Left cardiac atrium (tissue), 4 donors: ENCODE results near the gene BMAL2. TPM values are rescaled to one million over a fixed set of nuclear protein-coding genes. Genes with fewer than 3 reads are reported as not detected.

Experiments used
- ATAC-seq, 2 donors: fragments of 200-7000 bp; cut with Tn5 transposase; one replicate each; pipeline ENCODE4 v1.9.1; 2020; ENCODE audit warnings: mild to moderate bottlenecking in 2 of 2, moderate library complexity in 2 of 2
- DNase-seq: peaks from one replicate; pipeline ENCODE4 v3.0.0-alpha.2; 2020
- intact Hi-C, 2 donors: fragments of 100-400 bp; cut with DNase I; formaldehyde crosslinking; loops; one replicate each; pipeline versions ENCODE4 v1.14.1 to v1.15.1; 2022 to 2023
- total RNA-seq, 2 donors: library from RNA; stranded (reverse); fragmentation: NEBNext Ultra II Directional; extraction: Animal tissue kit (Norgen Biotek cat#: 25700); gene quantifications; one replicate each; pipeline ENCODE4 v1.2.1, GENCODE V29; 2021
- donor health status: DM: no; HTN: yes; CAD: no.
- donor health status: DM: no; HTN: yes; CAD: no; lungs with severe emphysema.
- donor health status: DM: yes; HTN: yes; CAD: no.
- donor health status: Dilated cardiomyopathy.

The BMAL2 gene
- total RNA-seq, 2 donors from 2014 or later: 1.3 to 4.8 TPM

GRCh38 chr12:27343255-27344000, 10.8 kb downstream of the BMAL2 start:
- ATAC-seq (peak in 1 of 2 donors; percentile 47), DNase-seq (no peak)
- intact Hi-C loops: no loop called here

GRCh38 chr12:27344246-27344645, 11.6 kb downstream of the BMAL2 start:
- intact Hi-C loops: no loop called here
- ATAC-seq: no peak
- no peak for DNase-seq

GRCh38 chr12:27344760-27345159, 12.1 kb downstream of the BMAL2 start:
- ATAC-seq: no peak
- intact Hi-C loops: no loop called here
- no peak for DNase-seq

GRCh38 chr12:27345376-27345775, 12.7 kb downstream of the BMAL2 start:
- ATAC-seq: no peak
- intact Hi-C loops: no loop called here
- DNase-seq: no peak

GRCh38 chr12:27347779-27348178, 15.1 kb downstream of the BMAL2 start:
- ATAC-seq: no peak
- intact Hi-C loops: no loop called here
- no peak for DNase-seq

- intact Hi-C loops: no loop called here
- ATAC-seq (no peak), DNase-seq (no peak)
These were observed 18.8 kb downstream of the BMAL2 start for GRCh38 chr12:27351476-27351875.

GRCh38 chr12:27355486-27355885, 22.9 kb downstream of the BMAL2 start:
- intact Hi-C loops: no loop called here
- ATAC-seq (no peak), DNase-seq (no peak)

GRCh38 chr12:27355979-27356378, 23.3 kb downstream of the BMAL2 start:
- ATAC-seq (no peak), DNase-seq (no peak)
- intact Hi-C loops: no loop called here

- no peak for DNase-seq
- no peak for ATAC-seq
- intact Hi-C loops: no loop called here
These were observed 27.1 kb downstream of the BMAL2 start for GRCh38 chr12:27359578-27360340.

- intact Hi-C loops: no loop called here
- ATAC-seq: no peak
- DNase-seq: no peak
These were observed 28.7 kb downstream of the BMAL2 start for GRCh38 chr12:27361372-27361771.

- DNase-seq: no peak
- no peak for ATAC-seq
- intact Hi-C loops: no loop called here
These were observed 34.0 kb downstream of the BMAL2 start for GRCh38 chr12:27366621-27367020.

- intact Hi-C loops: no loop called here
- ATAC-seq: no peak
- no peak for DNase-seq
These were observed 34.4 kb downstream of the BMAL2 start for GRCh38 chr12:27367078-27367477.

GRCh38 chr12:27382171-27382795, 49.6 kb downstream of the BMAL2 start:
- intact Hi-C loops: no loop called here

More at GRCh38 chr12:27382171-27382795, 49.6 kb downstream of the BMAL2 start:
- ATAC-seq (peak in 1 of 2 donors; percentile 58), DNase-seq (no peak)

Other genes starting within 250 kb of the BMAL2 start
- gene STK38L, start 88.5 kb upstream of the BMAL2 start, total RNA-seq: 100 to 1,000 TPM in 1 of 2 donors, 10 to 100 TPM in 1; 70.6 to 135 TPM
- not detected for gene SMCO2, start 113.9 kb downstream of the BMAL2 start, total RNA-seq
- 100 to 1,000 TPM in 1 of 2 donors, 10 to 100 TPM in 1; 92.7 to 123 TPM for gene PPFIBP1, start 191.4 kb downstream of the BMAL2 start, total RNA-seq